Gastrocnemius medialis (tissue), 4 donors: Measurements from ENCODE around the gene PIP4K2C.

Experiments
- CTCF ChIP-seq, 5 experiments: fragments of 450-650 bp in 3 of 5; fragments of 200-600 bp in 2 of 5; sonication (generic) in 2 of 5; IDR thresholded peaks in 4 of 5; conservative IDR thresholded peaks in 1 of 5; 1 replicate in 4 of 5; 2 replicates in 1 of 5; pipeline ENCODE4 v1.5.1; 2016 to 2019; ENCODE audit warnings: antibody characterized with exemption in 5 of 5, mild to moderate bottlenecking in 3 of 5, moderate library complexity in 3 of 5
- POLR2A ChIP-seq, 2 donors: fragments of 450-650 bp; IDR thresholded peaks; one replicate each; pipeline ENCODE4 v1.6.1; 2017; ENCODE audit warnings: antibody characterized with exemption in 2 of 2, mild to moderate bottlenecking in 2 of 2, moderate library complexity in 2 of 2

GRCh38 chr12:57553343-57554202 is 37.4 kb upstream of the PIP4K2C start:
- no peak for TF ChIP-seq POLR2A (IDR thresholded peaks at IDR 0.05)
- TF ChIP-seq CTCF (IDR thresholded peaks at IDR 0.05 in 4 of 5, conservative IDR thresholded peaks at IDR 0.05 in 1 of 5) = no peak
